HG02884 (cell line): ENCODE measurements around the gene SRRM3.
"Not testable (repeated sequence)": the region's sequence is repeated elsewhere in the genome, so short reads cannot be mapped to it uniquely, and the experiment has no call there.

Experiments
- ATAC-seq: cut with Tn5 transposase; IDR thresholded peaks from one replicate; pipeline ENCODE4 v1.9.1; 2021; ENCODE audit warnings: mild to moderate bottlenecking, moderate library complexity; ENCODE audit not compliant: unreplicated experiment

SRRM3 gene

DNA sequence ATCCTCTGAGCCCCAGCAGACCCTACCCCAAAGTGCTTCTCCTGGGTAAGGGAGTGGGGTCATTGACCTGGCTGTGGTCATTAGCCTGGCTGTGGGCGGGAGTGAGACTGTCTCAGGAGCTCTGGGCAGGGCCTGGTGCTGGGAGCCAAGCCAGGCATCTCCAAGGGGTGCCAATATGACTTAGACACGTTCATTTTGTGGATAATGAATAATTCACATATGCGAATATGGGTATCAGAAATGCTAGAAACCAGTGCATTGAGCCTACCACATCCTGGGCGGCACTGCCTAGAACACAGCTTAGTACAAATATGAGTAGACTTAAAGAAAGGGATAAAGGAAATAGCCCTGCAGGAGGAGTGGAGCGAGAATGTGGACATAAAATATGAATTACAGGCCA, 14.4 kb upstream of the SRRM3 start:
- ATAC-seq: no peak

DNA sequence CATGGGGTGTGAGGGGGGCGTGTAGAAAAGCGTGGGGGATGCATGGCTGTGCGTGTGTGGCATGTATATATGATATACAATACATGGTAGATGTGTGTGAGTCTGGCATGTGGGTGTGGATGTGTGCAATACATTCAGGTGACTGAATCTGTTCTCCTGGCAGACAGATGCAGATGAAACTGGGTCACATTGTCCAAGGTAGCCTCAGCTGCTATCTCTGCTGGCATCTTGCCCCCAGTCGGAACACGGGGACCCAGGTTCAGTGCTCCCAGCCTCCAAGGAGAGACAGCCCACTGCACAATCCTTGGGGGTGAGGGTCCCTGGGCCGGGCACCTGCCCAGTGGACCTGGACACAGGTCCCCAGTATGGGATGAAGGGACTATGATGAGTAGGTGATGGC, 12.4 kb upstream of the SRRM3 start:
- ATAC-seq: no peak

GRCh38 chr7:76191783-76192240, 9.9 kb upstream of the SRRM3 start:
- ATAC-seq: no peak

DNA sequence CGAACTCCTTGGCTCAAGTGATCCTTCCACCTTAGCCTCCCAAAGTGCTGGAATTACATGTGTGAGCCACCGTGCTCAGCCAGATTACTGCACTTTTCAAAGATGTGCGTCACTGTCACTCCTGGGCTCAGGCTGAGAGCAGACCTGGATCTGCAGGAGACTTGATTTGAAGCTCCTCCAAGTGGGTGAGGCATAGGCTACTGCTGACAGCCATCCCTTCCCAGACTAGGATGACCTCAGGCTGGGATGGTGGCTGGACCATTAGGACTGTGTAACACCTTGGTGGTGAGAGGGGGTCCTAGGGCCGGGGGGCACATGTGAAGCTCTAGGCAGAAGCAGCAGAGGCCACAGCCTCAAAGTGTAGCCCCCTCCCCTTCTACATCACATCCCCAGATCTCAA, 8.2 kb upstream of the SRRM3 start:
- ATAC-seq: no peak

DNA sequence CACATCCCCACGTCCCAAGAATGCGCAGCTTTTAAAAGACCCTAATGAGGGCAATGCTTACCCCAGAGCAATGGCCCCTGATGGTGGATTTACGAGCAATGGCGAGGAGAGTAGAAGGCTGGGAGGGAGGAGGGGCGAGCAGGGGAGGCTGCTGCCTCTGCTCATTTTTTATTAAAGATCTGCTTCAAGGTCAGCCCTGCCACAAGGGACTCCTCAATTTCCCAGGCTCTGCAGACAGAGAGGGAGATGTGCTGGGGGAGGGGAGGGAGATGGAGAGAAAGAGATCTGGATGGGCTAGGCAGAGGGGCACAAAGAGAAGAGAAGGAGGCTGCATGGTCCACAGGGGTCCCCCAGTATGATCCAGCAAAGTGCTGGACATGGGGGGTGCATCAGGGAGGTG, 7.8 kb upstream of the SRRM3 start:
- no peak for ATAC-seq

- ATAC-seq: no peak
These were observed 4.9 kb upstream of the SRRM3 start for GRCh38 chr7:76196786-76197185.

- no peak for ATAC-seq
These were observed 3.5 kb upstream of the SRRM3 start for GRCh38 chr7:76198202-76198601.

DNA sequence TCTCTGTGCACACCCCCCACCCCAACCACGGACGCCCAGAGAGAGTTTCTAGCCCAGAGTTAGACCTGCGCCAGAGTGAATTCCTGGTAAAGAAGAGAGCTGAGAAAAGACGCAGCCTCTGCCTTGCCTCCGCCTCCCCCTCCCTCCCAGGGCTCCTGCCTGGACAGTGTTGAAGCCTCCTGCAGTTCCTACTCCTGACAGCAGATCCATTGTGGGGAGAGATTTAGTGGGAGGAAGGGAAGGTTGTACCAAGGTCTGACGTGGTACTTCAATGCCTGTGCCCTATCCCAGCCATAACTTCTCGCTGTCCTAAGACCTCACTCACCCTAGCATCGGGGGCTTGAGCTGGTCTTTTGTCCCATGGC, 952 bp downstream of the SRRM3 start:
- ATAC-seq: no peak

DNA sequence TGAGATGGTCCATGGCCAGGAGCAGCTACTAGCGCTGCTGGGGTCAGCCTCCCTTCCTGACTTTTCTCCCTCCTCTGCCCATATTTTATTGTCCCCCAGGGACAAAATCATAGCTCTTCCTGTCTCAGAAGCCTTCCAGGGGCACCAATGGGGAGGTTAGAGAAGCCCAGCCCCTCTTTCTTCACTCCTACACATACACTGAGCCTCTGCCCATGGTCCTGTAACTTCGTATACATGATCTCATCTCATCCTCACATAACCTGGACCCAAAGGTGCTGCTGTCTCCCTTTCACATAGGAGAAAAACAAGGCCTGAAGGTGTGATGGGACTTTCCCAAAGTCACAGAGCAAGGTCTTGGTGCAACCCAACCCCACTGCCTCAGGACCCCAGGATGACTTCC, 2.5 kb downstream of the SRRM3 start:
- ATAC-seq: no peak

- ATAC-seq: no peak
These were observed 4.9 kb downstream of the SRRM3 start for GRCh38 chr7:76206633-76207032.

GRCh38 chr7:76209310-76209709, 7.6 kb downstream of the SRRM3 start:
- no peak for ATAC-seq

DNA sequence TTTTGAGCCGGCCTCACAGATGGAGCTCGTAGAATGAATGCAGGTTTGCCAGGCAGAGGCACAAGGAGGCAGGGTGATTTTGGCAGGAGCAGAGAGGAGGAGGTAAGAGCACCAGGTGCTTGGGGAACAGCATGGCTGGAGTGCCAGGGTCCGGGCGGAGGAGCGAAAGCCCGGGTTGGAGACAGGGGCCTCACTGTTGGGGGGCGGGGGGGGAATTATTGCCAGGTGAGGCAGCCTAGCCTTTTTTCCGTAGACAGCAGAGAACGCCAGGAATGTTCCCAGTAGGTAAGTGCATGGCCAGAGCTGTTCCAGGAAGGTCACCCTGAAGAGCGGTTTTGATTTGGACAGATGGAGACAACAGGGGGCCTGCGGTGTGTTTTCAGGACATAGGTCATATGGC, 9.5 kb downstream of the SRRM3 start:
- ATAC-seq: no peak

DNA sequence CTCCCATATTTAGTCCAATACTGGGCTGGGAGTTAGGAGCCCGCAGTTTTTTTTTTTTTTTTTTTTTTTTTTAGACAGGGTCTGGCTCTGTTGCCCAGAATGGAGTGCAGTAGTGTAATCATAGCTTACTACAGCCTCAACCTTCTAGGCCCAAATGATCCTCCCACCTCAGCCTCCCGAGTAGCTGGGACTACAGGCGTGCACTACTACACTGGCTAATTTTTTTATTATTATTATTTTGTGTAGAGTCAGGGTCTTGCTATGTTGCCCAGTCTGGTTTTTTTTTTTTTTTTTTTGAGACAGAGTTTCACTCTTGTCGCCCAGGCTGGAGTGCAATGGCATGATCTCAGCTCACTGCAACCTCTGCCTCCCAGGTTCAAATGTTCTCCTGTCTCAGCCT, 13.7 kb downstream of the SRRM3 start:
- not testable (repeated sequence) for ATAC-seq

- ATAC-seq: no peak
These were observed 14.8 kb downstream of the SRRM3 start for GRCh38 chr7:76216381-76217082.

- no peak for ATAC-seq
These were observed 16.4 kb downstream of the SRRM3 start for GRCh38 chr7:76217942-76218566.

GRCh38 chr7:76220185-76221057, 18.7 kb downstream of the SRRM3 start:
- ATAC-seq: no peak

DNA sequence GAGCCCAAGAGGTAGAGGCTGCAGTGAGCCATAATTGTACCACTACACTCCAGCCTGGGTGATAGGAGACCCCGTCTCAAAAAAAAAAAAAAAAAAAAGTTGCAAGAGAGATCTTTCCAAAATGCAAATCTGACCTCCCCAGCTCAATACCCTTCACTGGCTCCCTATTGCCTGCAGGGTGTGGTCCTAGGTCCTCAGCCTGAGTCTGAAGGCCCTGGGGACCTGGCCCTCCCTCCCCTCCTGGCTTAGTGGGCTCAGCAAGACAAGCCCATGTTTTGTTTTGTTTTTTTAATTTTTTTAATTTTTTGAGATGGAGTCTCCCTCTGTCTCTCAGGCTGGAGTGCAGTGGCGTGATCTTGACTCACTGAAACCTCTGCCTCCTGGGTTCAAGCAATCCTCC, 20.6 kb downstream of the SRRM3 start:
- ATAC-seq: no peak

DNA sequence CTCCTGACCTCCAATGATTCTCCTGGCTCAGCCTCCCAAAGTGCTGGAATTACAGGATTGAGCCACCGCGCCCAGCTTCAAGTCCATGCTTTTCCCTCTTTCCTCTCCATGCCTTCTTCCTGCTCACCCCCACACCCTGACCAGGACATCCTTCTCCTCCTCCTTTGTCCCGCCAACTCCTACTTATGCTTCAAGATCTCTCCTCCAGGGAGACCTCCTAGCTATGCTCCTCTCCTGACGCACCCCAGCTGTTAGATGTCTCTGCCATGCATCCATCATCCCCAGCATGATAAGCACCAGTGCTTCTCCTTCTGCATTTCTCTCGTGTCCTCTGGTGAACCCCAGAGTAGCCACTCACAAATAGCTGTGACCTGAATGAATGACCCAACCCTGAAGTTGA, 21.1 kb downstream of the SRRM3 start:
- ATAC-seq: no peak

GRCh38 chr7:76223286-76223972, 21.7 kb downstream of the SRRM3 start:
- no peak for ATAC-seq

DNA sequence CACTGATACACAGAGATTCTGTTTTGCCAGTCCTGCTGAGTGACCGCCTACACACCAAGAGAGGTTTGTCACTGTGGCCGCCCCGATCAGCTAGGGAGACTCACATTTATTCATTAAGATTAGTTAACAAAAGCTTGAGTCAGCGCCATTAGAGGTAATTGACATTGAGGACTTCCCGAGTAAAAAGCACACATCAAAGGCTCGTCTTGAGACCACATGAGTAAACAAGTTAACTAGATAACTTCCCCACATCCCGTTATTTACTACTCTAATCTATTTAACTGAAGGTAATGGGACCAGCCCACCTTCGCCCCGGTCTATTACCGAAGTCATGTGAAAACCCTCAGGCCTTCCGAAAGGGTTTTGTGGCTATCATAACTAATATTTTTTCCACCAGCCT, 23.0 kb downstream of the SRRM3 start:
- ATAC-seq: no peak

DNA sequence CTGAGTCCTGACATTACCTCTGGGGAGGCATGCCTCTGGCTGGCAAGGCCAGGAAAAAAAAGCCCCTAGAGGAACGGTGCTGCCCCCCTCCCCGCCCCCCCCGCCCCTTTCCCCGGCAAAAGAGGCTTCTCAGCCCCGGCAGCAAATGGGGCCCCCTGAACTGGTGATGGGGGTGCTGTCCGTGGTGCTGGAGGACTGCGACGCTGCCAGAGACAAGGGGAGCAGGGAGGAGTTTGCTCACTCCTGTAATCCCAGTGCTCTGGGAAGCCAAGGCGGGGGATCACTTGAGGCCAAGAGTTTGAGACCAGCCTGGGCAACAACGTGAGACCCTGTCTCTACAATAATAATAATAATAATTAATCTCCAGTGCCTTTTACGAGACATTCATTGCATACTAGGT, 23.7 kb downstream of the SRRM3 start:
- no peak for ATAC-seq
